Epidermal melanocyte (primary cell): Measurements from ENCODE around the gene GPR89A.
"Not testable (repeated sequence)": the region's sequence is repeated elsewhere in the genome, so short reads cannot be mapped to it uniquely, and the experiment has no call there.

Experiments
- DNase-seq: peaks from one replicate; pipeline ENCODE4 v3.0.0; 2011; ENCODE audit warnings: low spot score; ENCODE audit not compliant: insufficient read length

The GPR89A gene

GRCh38 chr1:145607833-145608733, at the start of gene GPR89A:
GPR89A (plus strand) TSS chr1:145607988; CDS start chr1:145608134, 146 bp downstream.
- peak; percentile 42 for DNase-seq

GRCh38 chr1:145586820-145587219, 21.0 kb upstream of the GPR89A start:
- DNase-seq, result not testable (repeated sequence)

DNA sequence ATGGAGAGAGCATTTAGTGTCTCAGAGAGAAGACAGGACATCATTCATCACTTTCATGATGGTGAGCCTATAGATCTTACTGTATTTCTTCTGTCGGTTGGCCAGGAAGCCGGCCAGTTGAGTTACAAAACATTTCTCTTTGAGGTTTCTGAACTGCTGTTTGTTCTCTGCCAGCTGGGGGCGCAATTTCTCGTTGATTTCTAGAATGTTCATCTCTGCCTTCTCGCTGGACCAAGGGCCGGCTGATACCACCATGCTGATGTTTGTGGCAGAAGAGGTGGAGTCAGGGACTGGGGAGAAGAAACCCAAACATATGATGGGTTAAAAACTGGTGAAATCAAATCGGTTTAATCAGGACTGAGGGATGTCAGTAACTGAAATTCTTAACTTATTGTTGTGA, 17.0 kb upstream of the GPR89A start:
- not testable (repeated sequence) for DNase-seq

DNA sequence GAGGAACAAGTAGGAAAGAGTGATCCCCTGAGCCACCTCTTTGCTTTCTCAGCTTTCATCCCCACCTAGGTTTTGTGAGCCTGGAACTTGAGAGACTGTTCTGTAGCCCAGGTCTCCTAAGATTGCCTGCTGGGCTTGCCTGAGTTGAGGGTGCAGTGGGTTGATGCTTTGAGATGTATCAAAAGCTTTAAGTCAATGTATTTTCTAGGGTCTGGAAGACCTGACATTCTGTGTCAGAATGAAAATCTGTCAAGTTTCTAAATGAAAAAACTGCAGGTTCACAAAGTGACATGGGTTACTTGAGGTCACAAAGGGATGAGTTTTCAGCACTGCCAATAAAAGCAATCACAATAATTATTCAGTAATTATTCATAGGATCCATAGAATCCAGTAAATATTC, 15.4 kb upstream of the GPR89A start:
- not testable (repeated sequence) for DNase-seq

GRCh38 chr1:145595421-145595820, 12.4 kb upstream of the GPR89A start:
- DNase-seq, result not testable (repeated sequence)

GRCh38 chr1:145596236-145596635, 11.6 kb upstream of the GPR89A start:
- DNase-seq, result not testable (repeated sequence)

- not testable (repeated sequence) for DNase-seq
These were observed 8.4 kb upstream of the GPR89A start for GRCh38 chr1:145599426-145599825.

DNA sequence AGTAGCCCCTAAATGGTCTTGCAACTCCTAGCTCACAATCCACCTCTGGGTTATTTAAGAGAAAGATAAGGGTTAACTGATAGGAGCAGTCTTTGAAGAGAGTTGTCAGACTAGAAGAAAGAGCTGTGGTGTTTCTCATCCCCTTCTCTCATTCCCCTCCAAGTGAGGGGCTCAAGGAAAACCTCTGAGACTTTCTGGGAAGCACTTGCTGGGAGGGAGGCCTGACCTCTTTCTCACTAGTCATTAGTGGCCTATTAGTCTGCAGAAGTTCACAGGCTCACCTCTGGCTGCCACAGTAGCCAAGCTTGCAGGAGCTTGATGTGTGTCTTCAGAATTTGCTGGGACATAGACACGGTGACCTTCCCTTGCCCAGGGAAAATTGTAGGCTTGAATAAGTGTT, 6.2 kb upstream of the GPR89A start:
- no peak for DNase-seq

DNA sequence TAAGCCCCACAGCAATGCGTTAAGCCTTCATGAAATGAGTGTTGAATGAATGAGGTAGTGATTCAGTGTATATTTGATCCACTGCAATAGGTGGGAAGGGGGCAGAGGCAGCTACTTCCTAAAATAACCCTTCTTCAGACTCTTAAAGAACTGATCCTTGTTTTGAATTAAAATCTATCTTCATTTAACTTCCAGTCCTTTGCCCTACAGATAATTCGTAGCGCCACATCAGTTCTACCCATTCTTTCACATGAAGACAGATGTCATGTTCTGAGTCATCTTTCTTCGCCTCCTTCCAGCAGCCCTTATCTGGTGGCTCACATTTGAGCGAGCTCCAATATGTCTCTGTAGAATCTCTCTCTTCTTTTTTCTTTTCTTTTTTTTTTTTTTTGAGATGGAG, 948 bp upstream of the GPR89A start:
- not testable (repeated sequence) for DNase-seq

- DNase-seq, result not testable (repeated sequence)
These were observed 499 bp upstream of the GPR89A start for GRCh38 chr1:145607289-145607688.

- DNase-seq, result not testable (repeated sequence)
These were observed 3.0 kb downstream of the GPR89A start for GRCh38 chr1:145610744-145611143.

GRCh38 chr1:145620073-145620472, 12.3 kb downstream of the GPR89A start:
- DNase-seq, result not testable (repeated sequence)

GRCh38 chr1:145622177-145622576, 14.4 kb downstream of the GPR89A start:
- DNase-seq, result not testable (repeated sequence)

DNA sequence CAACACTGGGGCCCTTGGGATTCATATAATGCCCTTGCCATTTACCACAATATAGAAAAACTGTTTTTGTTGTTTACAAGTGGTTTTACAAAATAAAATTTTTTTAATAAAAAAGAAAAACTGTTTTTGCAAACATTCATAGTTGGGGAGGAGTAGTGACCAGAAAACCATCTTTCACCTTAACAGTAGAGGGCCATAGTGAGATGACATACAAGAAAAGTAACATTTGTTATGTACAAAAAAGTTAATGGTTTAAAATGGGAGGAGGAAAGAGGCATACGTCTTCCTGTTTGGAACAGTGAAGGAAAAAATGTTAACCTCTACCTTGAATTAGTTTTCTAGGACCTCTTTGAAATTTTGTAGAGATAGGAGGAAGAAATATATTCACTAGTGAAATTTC, 28.4 kb downstream of the GPR89A start:
- DNase-seq, result not testable (repeated sequence)

DNA sequence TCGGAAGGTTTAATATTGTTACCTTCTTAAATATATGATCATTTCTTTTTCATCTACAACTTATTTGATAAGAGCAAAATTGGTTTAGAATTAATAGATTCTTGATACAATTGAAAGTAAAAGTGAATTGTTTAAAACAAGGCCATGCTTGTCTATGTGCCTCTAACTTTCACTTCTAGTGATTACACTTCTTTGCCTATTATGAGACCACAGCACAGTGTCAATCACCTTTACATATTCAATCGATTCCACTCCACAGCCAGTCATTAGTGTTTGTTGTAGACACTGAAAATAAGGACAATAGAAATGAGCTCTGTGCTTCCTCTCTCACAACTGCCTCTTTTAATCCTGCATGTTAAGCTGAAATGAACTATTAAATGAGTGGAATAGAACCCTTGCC, 34.1 kb downstream of the GPR89A start:
- not testable (repeated sequence) for DNase-seq

- DNase-seq, result not testable (repeated sequence)
These were observed 36.2 kb downstream of the GPR89A start for GRCh38 chr1:145643990-145644389.

DNA sequence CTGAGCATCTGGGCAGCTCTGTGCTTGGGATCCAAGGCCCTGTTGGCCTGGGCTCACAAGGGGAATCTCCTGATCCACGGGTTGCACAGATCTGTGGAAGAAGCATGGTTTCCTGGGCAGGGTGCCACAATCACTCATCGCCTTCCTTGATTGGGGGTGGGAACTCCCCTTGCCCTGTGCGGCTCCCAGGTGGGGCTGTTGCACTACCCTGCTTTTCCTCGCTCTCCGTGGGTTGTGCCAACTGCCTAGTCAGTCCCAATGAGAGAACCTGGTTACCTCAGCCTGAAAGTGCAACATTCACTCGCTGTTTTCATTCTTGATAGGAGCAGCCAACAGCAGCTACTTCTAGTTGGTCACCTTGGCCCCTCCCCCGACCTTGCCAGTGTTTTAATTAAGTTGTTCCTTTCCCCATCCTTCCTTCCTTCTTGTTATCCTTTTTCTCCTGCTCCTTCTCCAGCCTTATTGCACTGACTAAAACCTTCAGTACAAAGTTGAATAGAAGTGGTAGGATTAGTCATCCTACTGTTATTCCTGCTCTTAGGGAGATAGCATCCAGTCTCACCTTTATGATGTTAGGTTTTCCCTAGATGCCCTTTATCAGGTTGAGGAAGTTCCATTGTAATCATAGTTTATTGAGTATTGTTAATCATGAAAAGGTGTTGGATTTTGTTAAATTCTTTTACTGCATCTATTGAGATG, 48.6 kb downstream of the GPR89A start:
- not testable (repeated sequence) for DNase-seq

- not testable (repeated sequence) for DNase-seq
These were observed 54.7 kb downstream of the GPR89A start for GRCh38 chr1:145662502-145662901.

- DNase-seq, result not testable (repeated sequence)
These were observed 57.2 kb downstream of the GPR89A start for GRCh38 chr1:145665015-145665414.

DNA sequence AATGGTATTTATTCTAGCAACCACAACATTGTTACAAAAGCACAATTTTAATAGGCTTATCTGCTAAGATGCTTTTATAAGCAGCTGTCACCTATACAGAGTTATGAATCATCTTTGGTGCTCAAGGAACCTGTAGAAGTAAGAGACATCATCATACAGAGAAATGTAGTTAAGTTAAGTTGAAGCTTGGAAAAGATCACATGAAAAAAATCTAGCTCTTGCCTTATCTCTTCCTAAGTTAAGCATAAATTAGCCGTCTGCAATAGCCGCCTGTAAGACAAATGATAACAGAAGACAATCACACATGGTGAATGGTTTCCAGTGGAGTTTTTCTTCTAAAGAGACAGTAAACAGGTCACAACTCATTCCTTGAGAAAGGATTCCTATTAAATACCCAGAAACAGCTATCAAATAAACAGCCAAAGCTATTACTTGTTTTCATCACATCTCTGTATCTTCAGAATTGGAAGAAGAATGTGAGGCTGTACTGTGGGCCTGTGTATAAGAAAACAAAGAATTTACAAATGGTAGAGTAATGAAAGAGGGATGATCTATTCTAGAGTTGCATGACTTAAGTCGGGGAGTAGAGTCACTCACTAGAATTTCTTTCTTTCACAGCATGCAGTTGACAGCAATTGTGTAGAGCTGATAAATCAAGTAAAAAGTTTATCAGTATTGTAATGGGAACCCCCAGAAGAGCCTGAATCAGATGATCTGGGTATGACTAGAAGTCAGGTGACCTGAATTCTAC, 63.4 kb downstream of the GPR89A start:
- not testable (repeated sequence) for DNase-seq

- not testable (repeated sequence) for DNase-seq
These were observed 65.4 kb downstream of the GPR89A start for GRCh38 chr1:145673217-145673616.
